SK-N-SH treated with all-trans-retinoic acid at 6 μM for 48 hours (cell line): ENCODE measurements around the gene BMP2.

ENCODE experiments used
- ATAC-seq: fragments of 200-7000 bp; cut with Tn5 transposase; 3 replicates; pipeline ENCODE4 v1.9.1; 2020; ENCODE audit warnings: mild to moderate bottlenecking, moderate library complexity
- ARNTL ChIP-seq: fragments of 450-650 bp; formaldehyde crosslinking; IDR thresholded peaks from 2 replicates; pipeline ENCODE4 v1.5.0; 2020; ENCODE audit warnings: low read depth, mild to moderate bottlenecking, moderate library complexity, borderline replicate concordance
- BACH2 ChIP-seq: fragments of 250-450 bp; sonication (Bioruptor Pico); IDR thresholded peaks from 2 replicates; pipeline ENCODE4 v1.9.0; 2021; ENCODE audit warnings: mild to moderate bottlenecking, borderline replicate concordance
- CSDC2 ChIP-seq: fragments of 250-450 bp; sonication (Bioruptor Pico); IDR thresholded peaks from 2 replicates; pipeline ENCODE4 v1.5.0; 2020; ENCODE audit warnings: mild to moderate bottlenecking, moderate library complexity
- ESRRG ChIP-seq: fragments of 250-450 bp; sonication (Bioruptor Pico); IDR thresholded peaks from 2 replicates; pipeline ENCODE4 v1.6.1; 2021; ENCODE audit warnings: mild to moderate bottlenecking
- GLIS3 ChIP-seq: fragments of 250-450 bp; sonication (Bioruptor Pico); IDR thresholded peaks from 2 replicates; pipeline ENCODE4 v1.5.0; 2020; ENCODE audit warnings: mild to moderate bottlenecking, moderate library complexity
- ISL1 ChIP-seq: fragments of 250-450 bp; sonication (Bioruptor Pico); IDR thresholded peaks from 2 replicates; pipeline ENCODE4 v2.1.2; 2022; ENCODE audit warnings: mild to moderate bottlenecking, moderate library complexity
- OSR1 ChIP-seq: fragments of 250-450 bp; sonication (Bioruptor Pico); IDR thresholded peaks from 2 replicates; pipeline ENCODE4 v1.8.0; 2022; ENCODE audit warnings: moderate library complexity, mild to moderate bottlenecking, inconsistent platforms
- PPARA ChIP-seq: fragments of 250-450 bp; sonication (Bioruptor Pico); IDR thresholded peaks from 2 replicates; pipeline ENCODE4 v1.5.0; 2020; ENCODE audit warnings: mild to moderate bottlenecking, borderline replicate concordance
- RARB ChIP-seq: fragments of 250-450 bp; sonication (Bioruptor Pico); IDR thresholded peaks from 2 replicates; pipeline ENCODE4 v1.8.0; 2021; ENCODE audit warnings: mild to moderate bottlenecking, moderate library complexity
- SNAI2 ChIP-seq: fragments of 250-450 bp; sonication (Bioruptor Pico); IDR thresholded peaks from 2 replicates; pipeline ENCODE4 v1.5.0; 2020; ENCODE audit warnings: mild to moderate bottlenecking, moderate library complexity
- TCF4 ChIP-seq: fragments of 250-450 bp; sonication (Bioruptor Pico); IDR thresholded peaks from 2 replicates; pipeline ENCODE4 v1.8.0; 2021; ENCODE audit warnings: mild to moderate bottlenecking, moderate library complexity, borderline replicate concordance
- TOX ChIP-seq: fragments of 250-450 bp; sonication (Bioruptor Pico); IDR thresholded peaks from 2 replicates; pipeline ENCODE4 v1.8.0; 2021; ENCODE audit warnings: mild to moderate bottlenecking, moderate library complexity, borderline replicate concordance
- TSHZ2 ChIP-seq: fragments of 250-450 bp; sonication (Bioruptor Pico); IDR thresholded peaks from 2 replicates; pipeline ENCODE4 v1.5.0; 2020; ENCODE audit warnings: mild to moderate bottlenecking, moderate library complexity
- ZC3H10 ChIP-seq: fragments of 250-450 bp; sonication (Bioruptor Pico); IDR thresholded peaks from 2 replicates; pipeline ENCODE4 v1.5.1; 2021; ENCODE audit warnings: mild to moderate bottlenecking, moderate library complexity
- ZFP30 ChIP-seq: fragments of 450-650 bp; formaldehyde crosslinking; IDR thresholded peaks from 2 replicates; pipeline ENCODE4 v1.5.0; 2022; ENCODE audit warnings: mild to moderate bottlenecking, moderate library complexity
- ZNF565 ChIP-seq: fragments of 450-650 bp; formaldehyde crosslinking; conservative IDR thresholded peaks from 2 replicates; pipeline ENCODE4 v1.5.0; 2020; ENCODE audit warnings: low read depth, mild to moderate bottlenecking, moderate library complexity
- ZNF70 ChIP-seq: fragments of 450-650 bp; formaldehyde crosslinking; IDR thresholded peaks from 2 replicates; pipeline ENCODE4 v1.5.0; 2020; ENCODE audit warnings: mild to moderate bottlenecking, moderate library complexity
- ZNF8 ChIP-seq: fragments of 450-650 bp; formaldehyde crosslinking; IDR thresholded peaks from 2 replicates; pipeline ENCODE4 v1.5.0; 2020; ENCODE audit warnings: mild to moderate bottlenecking, moderate library complexity
- TF ChIP-seq, protein P1 (sequence below): fragments of 250-450 bp; sonication (Bioruptor Pico); IDR thresholded peaks from 2 replicates; pipeline ENCODE4 v1.5.1; 2020; ENCODE audit warnings: low read depth, mild to moderate bottlenecking, moderate library complexity
- TF ChIP-seq, protein P2 (sequence below): fragments of 250-450 bp; sonication (Bioruptor Pico); IDR thresholded peaks from 2 replicates; pipeline ENCODE4 v1.8.0; 2020; ENCODE audit warnings: mild to moderate bottlenecking, moderate library complexity, borderline replicate concordance
- TF ChIP-seq, protein P3 (sequence below): fragments of 250-450 bp; sonication (Bioruptor Pico); IDR thresholded peaks from 2 replicates; pipeline ENCODE4 v1.8.0; 2021; ENCODE audit warnings: low read depth, mild to moderate bottlenecking, moderate library complexity, borderline replicate concordance

BMP2 gene

GRCh38 chr20:6744805-6745204, 22.7 kb upstream of the BMP2 start:
- TF ChIP-seq, protein P1, sequence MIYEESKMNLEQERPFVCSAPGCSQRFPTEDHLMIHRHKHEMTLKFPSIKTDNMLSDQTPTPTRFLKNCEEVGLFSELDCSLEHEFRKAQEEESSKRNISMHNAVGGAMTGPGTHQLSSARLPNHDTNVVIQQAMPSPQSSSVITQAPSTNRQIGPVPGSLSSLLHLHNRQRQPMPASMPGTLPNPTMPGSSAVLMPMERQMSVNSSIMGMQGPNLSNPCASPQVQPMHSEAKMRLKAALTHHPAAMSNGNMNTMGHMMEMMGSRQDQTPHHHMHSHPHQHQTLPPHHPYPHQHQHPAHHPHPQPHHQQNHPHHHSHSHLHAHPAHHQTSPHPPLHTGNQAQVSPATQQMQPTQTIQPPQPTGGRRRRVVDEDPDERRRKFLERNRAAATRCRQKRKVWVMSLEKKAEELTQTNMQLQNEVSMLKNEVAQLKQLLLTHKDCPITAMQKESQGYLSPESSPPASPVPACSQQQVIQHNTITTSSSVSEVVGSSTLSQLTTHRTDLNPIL = no peak
- TF ChIP-seq PPARA (CRISPR knock-in tag) = no peak
- no peak for TF ChIP-seq TCF4
- TF ChIP-seq, protein P2, sequence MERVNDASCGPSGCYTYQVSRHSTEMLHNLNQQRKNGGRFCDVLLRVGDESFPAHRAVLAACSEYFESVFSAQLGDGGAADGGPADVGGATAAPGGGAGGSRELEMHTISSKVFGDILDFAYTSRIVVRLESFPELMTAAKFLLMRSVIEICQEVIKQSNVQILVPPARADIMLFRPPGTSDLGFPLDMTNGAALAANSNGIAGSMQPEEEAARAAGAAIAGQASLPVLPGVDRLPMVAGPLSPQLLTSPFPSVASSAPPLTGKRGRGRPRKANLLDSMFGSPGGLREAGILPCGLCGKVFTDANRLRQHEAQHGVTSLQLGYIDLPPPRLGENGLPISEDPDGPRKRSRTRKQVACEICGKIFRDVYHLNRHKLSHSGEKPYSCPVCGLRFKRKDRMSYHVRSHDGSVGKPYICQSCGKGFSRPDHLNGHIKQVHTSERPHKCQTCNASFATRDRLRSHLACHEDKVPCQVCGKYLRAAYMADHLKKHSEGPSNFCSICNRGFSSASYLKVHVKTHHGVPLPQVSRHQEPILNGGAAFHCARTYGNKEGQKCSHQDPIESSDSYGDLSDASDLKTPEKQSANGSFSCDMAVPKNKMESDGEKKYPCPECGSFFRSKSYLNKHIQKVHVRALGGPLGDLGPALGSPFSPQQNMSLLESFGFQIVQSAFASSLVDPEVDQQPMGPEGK = no peak
- no peak for TF ChIP-seq ESRRG (CRISPR knock-in tag)
- no peak for TF ChIP-seq ZFP30 (CRISPR knock-in tag)
- no peak for TF ChIP-seq ISL1 (CRISPR knock-in tag)
- TF ChIP-seq, protein P3, sequence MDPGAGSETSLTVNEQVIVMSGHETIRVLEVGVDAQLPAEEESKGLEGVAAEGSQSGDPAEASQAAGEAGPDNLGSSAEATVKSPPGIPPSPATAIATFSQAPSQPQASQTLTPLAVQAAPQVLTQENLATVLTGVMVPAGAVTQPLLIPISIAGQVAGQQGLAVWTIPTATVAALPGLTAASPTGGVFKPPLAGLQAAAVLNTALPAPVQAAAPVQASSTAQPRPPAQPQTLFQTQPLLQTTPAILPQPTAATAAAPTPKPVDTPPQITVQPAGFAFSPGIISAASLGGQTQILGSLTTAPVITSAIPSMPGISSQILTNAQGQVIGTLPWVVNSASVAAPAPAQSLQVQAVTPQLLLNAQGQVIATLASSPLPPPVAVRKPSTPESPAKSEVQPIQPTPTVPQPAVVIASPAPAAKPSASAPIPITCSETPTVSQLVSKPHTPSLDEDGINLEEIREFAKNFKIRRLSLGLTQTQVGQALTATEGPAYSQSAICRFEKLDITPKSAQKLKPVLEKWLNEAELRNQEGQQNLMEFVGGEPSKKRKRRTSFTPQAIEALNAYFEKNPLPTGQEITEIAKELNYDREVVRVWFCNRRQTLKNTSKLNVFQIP (CRISPR knock-in tag) = no peak
- ATAC-seq = no peak

DNA sequence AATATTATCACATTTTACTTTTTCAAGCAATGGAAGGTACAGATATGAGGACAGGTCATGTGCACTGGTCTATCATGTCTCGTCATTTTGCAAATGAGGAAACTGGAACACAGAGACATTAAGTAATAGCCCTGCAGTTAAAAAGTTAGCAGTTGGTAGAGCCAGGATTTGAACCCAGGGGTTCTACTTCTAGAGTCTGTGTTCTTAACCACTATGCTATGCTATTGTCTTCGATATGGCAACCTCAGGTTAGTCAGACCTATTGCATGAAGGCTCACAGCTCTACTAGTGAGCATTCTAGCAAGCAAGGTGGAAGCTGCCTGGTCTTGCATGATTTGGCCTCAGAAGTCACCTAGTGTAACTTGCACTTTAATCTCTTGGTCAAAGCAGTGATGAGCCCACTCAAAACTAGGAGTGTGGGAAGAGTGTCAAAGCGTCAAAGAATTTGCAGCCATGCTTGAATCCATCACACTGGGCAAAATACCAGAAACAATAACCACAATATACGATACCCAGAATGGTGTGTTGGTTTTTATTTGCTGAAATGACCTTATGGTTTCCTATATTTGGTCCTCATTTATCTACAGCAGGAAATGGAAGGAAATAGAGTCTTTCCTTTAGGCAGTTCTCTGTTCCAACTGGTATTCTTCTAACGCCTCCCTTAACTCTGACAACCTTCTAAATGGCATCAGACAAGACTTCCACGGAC, 20.4 kb upstream of the BMP2 start:
- no peak for TF ChIP-seq ZFP30 (CRISPR knock-in tag)
- TF ChIP-seq SNAI2 (CRISPR knock-in tag) = no peak
- no peak for TF ChIP-seq ESRRG (CRISPR knock-in tag)
- no peak for TF ChIP-seq ARNTL
- no peak for TF ChIP-seq CSDC2
- no peak for TF ChIP-seq ZNF8 (CRISPR knock-in tag)
- no peak for TF ChIP-seq ZNF70 (CRISPR knock-in tag)
- TF ChIP-seq RARB (CRISPR knock-in tag) = no peak
- no peak for TF ChIP-seq TOX (CRISPR knock-in tag)
- TF ChIP-seq TSHZ2 = no peak
- ATAC-seq = no peak

- ATAC-seq = no peak
- TF ChIP-seq, protein P2 = no peak
- TF ChIP-seq TCF4 (no peak), ZC3H10 (no peak), PPARA (CRISPR knock-in tag) (no peak), ISL1 (CRISPR knock-in tag) (no peak), ZNF8 (CRISPR knock-in tag) (no peak), ZNF70 (CRISPR knock-in tag) (no peak), GLIS3 (no peak), ESRRG (CRISPR knock-in tag) (no peak), TSHZ2 (no peak), RARB (CRISPR knock-in tag) (no peak), TOX (CRISPR knock-in tag) (no peak), ZFP30 (CRISPR knock-in tag) (no peak), BACH2 (no peak), OSR1 (CRISPR knock-in tag) (no peak), ZNF565 (CRISPR knock-in tag) (no peak)
- TF ChIP-seq, protein P1 = no peak
- TF ChIP-seq, protein P3 (CRISPR knock-in tag) = no peak
Measured at GRCh38 chr20:6750438-6750837, 17.0 kb upstream of the BMP2 start.
